Mucosa of stomach (tissue), 1 donor: ENCODE data around the gene SLCO2A1.

Experiments
- H3K27me3 ChIP-seq: one replicate; pipeline ENCODE4 v1.7.0; 2013; ENCODE audit warnings: mild to moderate bottlenecking, low read length; ENCODE audit not compliant: control insufficient read depth, insufficient read depth
- H3K36me3 ChIP-seq: one replicate; pipeline ENCODE4 v1.7.0; 2013; ENCODE audit warnings: low read length; ENCODE audit not compliant: control insufficient read depth, insufficient read depth
- H3K4me1 ChIP-seq: one replicate; pipeline ENCODE4 v1.7.0; 2013; ENCODE audit warnings: mild to moderate bottlenecking, low read length; ENCODE audit not compliant: control insufficient read depth, insufficient read depth
- H3K4me3 ChIP-seq: one replicate; pipeline ENCODE4 v1.7.0; 2013; ENCODE audit warnings: low read length
- H3K9ac ChIP-seq: one replicate; pipeline ENCODE4 v1.7.0; 2013; ENCODE audit warnings: mild to moderate bottlenecking, low read length, moderate library complexity
- H3K9me3 ChIP-seq: one replicate; pipeline ENCODE4 v1.7.0; 2013; ENCODE audit warnings: mild to moderate bottlenecking, low read length, moderate library complexity; ENCODE audit not compliant: control insufficient read depth
- donor health status: Pancreatic carcinoma.

The SLCO2A1 gene

GRCh38 chr3:133945381-133946095 is 84.2 kb downstream of the SLCO2A1 start:
- H3K27me3 ChIP-seq, result no peaks in the 10 kb centered on the region
- H3K9ac ChIP-seq, result no peak overlapping the region
- no peaks in the 10 kb centered on the region for H3K9me3 ChIP-seq
- no peak overlapping the region for H3K4me3 ChIP-seq
- H3K4me1 ChIP-seq, result peaks cover 48% of the 10 kb centered on the region
- H3K36me3 ChIP-seq, result no peaks in the 10 kb centered on the region

DNA sequence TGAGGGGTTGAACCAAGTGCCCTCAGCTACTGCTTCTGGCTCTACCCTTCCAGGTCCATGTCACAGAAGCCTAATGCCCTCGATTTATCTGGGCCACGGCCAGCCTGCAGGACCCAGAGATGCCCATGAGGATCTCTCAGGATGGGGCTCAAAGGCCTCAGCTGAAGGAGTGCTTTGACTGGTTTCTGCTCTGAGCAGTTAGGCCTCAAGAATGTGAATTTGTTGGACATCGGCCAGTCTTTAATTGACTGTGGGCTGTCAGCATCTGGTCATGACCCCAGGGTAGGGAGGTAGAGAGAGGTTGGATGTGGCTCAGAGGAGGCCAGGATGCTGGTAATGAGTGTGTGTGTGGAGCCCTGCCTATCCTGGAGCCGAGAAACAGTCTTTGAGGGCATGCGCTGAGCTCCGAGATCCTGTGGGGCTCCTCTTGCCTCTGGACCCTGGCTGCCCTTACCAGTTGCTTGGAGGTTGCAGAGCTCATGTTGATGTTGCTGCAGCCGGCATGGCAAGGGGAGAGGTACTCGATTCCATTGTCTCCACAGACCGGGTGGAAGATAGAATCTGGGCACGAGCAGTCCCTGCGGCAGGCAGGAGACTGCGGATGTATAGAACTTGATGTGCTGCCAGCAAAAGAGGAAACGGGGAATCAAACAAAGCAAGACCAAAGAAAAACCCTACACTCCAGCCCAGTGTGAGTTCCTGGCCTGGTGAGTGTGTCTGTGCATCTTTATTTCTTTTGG is 84.9 kb downstream of the SLCO2A1 start:
- H3K4me1 ChIP-seq, result peaks cover 48% of the 10 kb centered on the region
- peak overlapping the region; percentile 13 for H3K9ac ChIP-seq
- H3K36me3 ChIP-seq, result no peaks in the 10 kb centered on the region
- no peak overlapping the region for H3K4me3 ChIP-seq
- H3K9me3 ChIP-seq, result no peaks in the 10 kb centered on the region
- H3K27me3 ChIP-seq, result no peaks in the 10 kb centered on the region

- Histone ChIP-seq H3K36me3 (no peaks in the 10 kb centered on the region), H3K27me3 (no peaks in the 10 kb centered on the region), H3K9ac (peak overlapping the region; percentile 13), H3K4me1 (peaks cover 50% of the 10 kb centered on the region), H3K9me3 (no peaks in the 10 kb centered on the region), H3K4me3 (no peak overlapping the region)
Observed at GRCh38 chr3:133944181-133944580, 85.5 kb downstream of the SLCO2A1 start.

DNA sequence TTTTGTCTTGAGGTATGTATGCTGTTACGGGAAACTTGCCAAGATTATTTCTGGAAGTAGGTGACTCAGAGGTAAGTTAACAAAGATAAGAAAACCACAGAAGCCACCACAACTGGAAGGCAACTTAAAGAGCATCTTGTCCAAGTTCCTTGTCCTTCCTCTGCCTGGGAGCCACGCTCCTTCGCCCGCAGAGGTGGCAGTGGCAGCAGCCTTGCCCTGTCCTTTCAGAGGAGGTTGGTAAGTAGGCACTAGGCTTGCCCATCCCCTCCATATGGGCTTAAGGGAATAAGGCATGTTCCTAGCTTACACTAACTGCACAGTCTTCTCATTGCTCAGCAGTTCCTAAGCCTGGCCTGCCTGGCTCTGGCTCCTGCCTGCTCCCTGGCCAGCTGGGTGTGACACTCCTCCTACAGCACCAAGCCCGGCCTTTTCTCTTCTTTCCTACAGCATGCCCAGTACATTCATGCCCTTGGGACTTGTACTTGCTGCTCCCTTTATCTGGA is 86.0 kb downstream of the SLCO2A1 start:
- no peaks in the 10 kb centered on the region for H3K27me3 ChIP-seq
- H3K9ac ChIP-seq, result no peak overlapping the region
- no peak overlapping the region for H3K4me3 ChIP-seq
- H3K4me1 ChIP-seq, result peaks cover 55% of the 10 kb centered on the region
- H3K9me3 ChIP-seq, result no peaks in the 10 kb centered on the region
- no peaks in the 10 kb centered on the region for H3K36me3 ChIP-seq

GRCh38 chr3:133943031-133943535 is 86.6 kb downstream of the SLCO2A1 start:
- peaks cover 56% of the 10 kb centered on the region for H3K4me1 ChIP-seq

GRCh38 chr3:133941415-133941821 is 88.3 kb downstream of the SLCO2A1 start:
- Histone ChIP-seq H3K36me3 (no peaks in the 10 kb centered on the region), H3K4me1 (peaks cover 49% of the 10 kb centered on the region), H3K9ac (no peak overlapping the region), H3K4me3 (no peak overlapping the region), H3K9me3 (no peaks in the 10 kb centered on the region), H3K27me3 (no peaks in the 10 kb centered on the region)

More at GRCh38 chr3:133943031-133943535, 86.6 kb downstream of the SLCO2A1 start:
- Histone ChIP-seq H3K36me3 (no peaks in the 10 kb centered on the region), H3K9ac (no peak overlapping the region), H3K27me3 (no peaks in the 10 kb centered on the region), H3K4me3 (no peak overlapping the region), H3K9me3 (no peaks in the 10 kb centered on the region)

DNA sequence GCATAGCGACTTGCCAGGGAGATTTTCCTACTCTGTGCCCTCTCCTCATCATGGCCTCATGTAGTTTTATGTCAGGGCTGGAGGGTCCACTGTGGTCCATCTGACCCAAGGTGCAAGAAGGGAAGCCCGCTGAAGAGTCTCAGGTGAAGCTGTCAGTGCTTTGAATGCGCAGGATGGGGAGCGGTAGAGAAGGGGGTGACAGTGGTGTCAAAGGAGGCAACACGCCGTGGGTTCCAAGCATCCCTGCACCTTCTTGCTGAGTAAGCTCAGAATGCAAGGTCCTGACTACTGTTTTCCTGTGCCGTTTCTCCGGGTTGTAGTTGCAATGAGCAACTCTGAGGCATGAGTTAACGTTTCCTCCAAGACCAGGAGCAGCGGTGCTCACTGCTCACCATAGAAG is 89.2 kb downstream of the SLCO2A1 start:
- no peaks in the 10 kb centered on the region for H3K36me3 ChIP-seq
- no peak overlapping the region for H3K9ac ChIP-seq
- H3K27me3 ChIP-seq, result no peaks in the 10 kb centered on the region
- H3K4me1 ChIP-seq, result peaks cover 40% of the 10 kb centered on the region
- H3K4me3 ChIP-seq, result no peak overlapping the region
- H3K9me3 ChIP-seq, result no peaks in the 10 kb centered on the region

DNA sequence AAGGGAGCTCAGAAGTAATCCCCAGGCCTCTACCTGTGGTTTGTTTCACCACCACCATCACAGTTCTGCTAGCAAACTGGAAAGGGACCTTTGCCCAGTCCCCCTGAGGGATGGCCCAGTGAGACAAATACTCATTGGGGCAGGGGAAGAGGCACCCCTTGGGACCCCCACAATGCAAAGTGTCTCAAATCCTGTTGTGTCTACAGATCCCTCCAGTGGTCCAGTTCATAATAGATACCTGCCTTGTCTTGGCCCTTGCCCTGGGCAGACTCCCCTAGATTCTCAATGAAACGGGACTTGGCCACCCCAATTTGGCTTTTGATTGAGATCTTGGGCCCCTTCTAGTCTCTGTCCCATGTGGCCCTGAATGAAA is 90.3 kb downstream of the SLCO2A1 start:
- Histone ChIP-seq H3K27me3 (no peaks in the 10 kb centered on the region), H3K4me3 (no peak overlapping the region), H3K9ac (no peak overlapping the region), H3K4me1 (peaks cover 40% of the 10 kb centered on the region), H3K36me3 (no peaks in the 10 kb centered on the region), H3K9me3 (no peaks in the 10 kb centered on the region)

DNA sequence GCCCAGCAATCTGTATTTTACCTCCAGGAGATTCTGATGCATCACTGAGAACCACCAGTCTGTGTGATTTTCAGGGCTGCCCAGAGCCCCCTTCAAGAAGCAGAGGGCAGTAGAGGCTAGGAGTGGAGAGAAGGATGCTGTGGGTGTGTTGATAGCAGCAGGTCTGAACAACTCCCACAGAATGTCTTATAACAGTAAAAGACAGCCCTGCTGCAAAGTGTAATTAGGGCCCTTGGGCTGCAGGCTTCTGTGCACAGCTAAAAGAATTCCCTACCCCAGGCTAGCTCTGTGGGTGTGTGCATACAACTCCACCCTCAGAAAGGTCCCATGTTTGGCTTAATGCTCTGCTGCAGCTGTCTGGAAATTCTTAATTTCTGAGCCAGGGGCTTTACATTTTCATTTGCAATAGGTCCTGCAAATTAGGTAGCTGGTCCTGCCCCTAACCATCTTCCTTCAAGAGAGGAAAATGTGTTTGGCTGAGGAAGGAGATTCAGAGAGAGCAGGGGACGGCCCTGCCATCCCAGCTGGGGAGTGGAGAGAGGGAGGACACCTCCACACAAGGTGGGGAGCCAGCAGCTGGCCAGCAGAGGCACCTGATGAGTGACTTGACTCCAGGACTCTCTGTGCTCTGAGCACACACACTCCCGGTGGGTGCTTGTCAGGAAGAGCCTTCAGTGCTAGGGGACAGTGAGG is 90.8 kb downstream of the SLCO2A1 start:
- Histone ChIP-seq H3K36me3 (no peaks in the 10 kb centered on the region), H3K27me3 (no peaks in the 10 kb centered on the region), H3K9me3 (no peaks in the 10 kb centered on the region), H3K4me1 (peaks cover 40% of the 10 kb centered on the region), H3K9ac (no peak overlapping the region), H3K4me3 (no peak overlapping the region)

- no peak overlapping the region for H3K9ac ChIP-seq
- no peaks in the 10 kb centered on the region for H3K36me3 ChIP-seq
- H3K27me3 ChIP-seq, result no peaks in the 10 kb centered on the region
- no peaks in the 10 kb centered on the region for H3K9me3 ChIP-seq
- H3K4me1 ChIP-seq, result peaks cover 37% of the 10 kb centered on the region
- H3K4me3 ChIP-seq, result no peak overlapping the region
Observed at GRCh38 chr3:133937756-133938601, 91.7 kb downstream of the SLCO2A1 start.

DNA sequence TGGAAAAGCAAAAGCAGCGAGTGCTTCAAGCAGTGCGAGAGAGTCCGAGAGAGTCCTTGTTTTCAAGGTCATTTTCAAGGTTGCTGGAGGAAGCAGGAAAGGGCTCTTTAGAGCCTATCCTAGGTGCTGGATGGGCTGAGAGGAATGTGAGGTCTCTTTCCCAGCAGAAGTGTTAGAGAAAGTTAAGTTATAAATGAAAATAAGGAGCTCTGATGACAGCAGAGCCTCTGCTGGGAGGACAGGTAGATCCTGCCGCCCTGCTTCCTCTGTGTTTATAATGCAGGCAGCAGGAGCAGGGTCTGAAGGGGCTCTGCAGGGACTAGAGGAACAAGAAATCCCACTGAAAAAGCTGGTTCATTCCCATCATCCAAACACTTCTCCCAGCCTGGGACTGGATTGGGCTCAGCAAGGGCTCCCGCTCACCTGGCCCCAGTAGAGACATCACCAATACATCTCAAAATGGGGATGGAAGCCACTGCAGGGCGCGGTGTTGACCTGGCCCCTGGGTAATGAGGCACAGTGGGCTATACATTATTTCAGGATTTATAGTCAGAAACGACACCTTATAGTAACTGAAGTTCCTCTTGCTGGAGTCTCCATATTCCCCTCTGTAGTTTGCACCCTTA is 92.6 kb downstream of the SLCO2A1 start:
- H3K27me3 ChIP-seq, result no peaks in the 10 kb centered on the region

More for the DNA sequence above, 92.6 kb downstream of the SLCO2A1 start:
- peaks cover 29% of the 10 kb centered on the region for H3K4me1 ChIP-seq
- H3K4me3 ChIP-seq, result no peak overlapping the region
- H3K9ac ChIP-seq, result no peak overlapping the region
- no peaks in the 10 kb centered on the region for H3K9me3 ChIP-seq
- H3K36me3 ChIP-seq, result no peaks in the 10 kb centered on the region
